K562 (cell line): ENCODE data around the gene LDLRAD3. TPM values are rescaled to one million over a fixed set of nuclear protein-coding genes. Genes with fewer than 3 reads are reported as not detected.

Experiments
- CEBPG ChIP-seq, 3 experiments: fragments of 200-800 bp in 1 of 3; sonication (Bioruptor generic) in 1 of 3; sonication (generic) in 1 of 3; formaldehyde crosslinking in 1 of 3; IDR thresholded peaks in 2 of 3; conservative IDR thresholded peaks in 1 of 3; 2 replicates each; pipeline versions ENCODE4 v1.6.1 to v1.8.0; 2016 to 2022; ENCODE audit warnings: missing compliant biosample characterization in 2 of 3, missing genetic modification characterization in 2 of 3, mild to moderate bottlenecking in 1 of 3, missing genetic modification reagents in 1 of 3
- CTBP1 ChIP-seq: fragments of 450-650 bp; IDR thresholded peaks from 2 replicates; pipeline ENCODE4 v1.6.1; 2016; ENCODE audit warnings: borderline replicate concordance
- FOSL1 ChIP-seq: fragments of 200-800 bp; sonication (Bioruptor generic); conservative IDR thresholded peaks from 2 replicates; pipeline ENCODE4 v1.6.1; 2016; ENCODE audit warnings: missing genetic modification characterization, missing compliant biosample characterization
- GABPA ChIP-seq: fragments of 200-800 bp; sonication (Bioruptor generic); conservative IDR thresholded peaks from 2 replicates; pipeline ENCODE4 v1.6.1; 2016; ENCODE audit warnings: low read depth, missing genetic modification characterization, missing compliant biosample characterization
- HCFC1 ChIP-seq: IDR thresholded peaks from 2 replicates; pipeline ENCODE4 v1.6.1; 2012; ENCODE audit warnings: low read depth, low read length, improper control_type of control experiment
- MCM2 ChIP-seq: fragments of 450-650 bp; IDR thresholded peaks from 2 replicates; pipeline ENCODE4 v1.6.1; 2017; ENCODE audit warnings: low read depth, mild to moderate bottlenecking
- MXD1 ChIP-seq: fragments of 250-450 bp; sonication (Bioruptor Pico); IDR thresholded peaks from 2 replicates; pipeline ENCODE4 v1.8.0; 2021; ENCODE audit warnings: borderline replicate concordance, mild to moderate bottlenecking, moderate library complexity; ENCODE audit not compliant: poor library complexity, severe bottlenecking
- NCOA4 ChIP-seq: fragments of 450-650 bp; IDR thresholded peaks from 2 replicates; pipeline ENCODE4 v1.6.1; 2018; ENCODE audit warnings: mild to moderate bottlenecking; ENCODE audit not compliant: partially characterized antibody
- NELFE ChIP-seq: IDR thresholded peaks from 2 replicates; pipeline ENCODE4 v1.6.1; 2011; ENCODE audit warnings: mild to moderate bottlenecking; ENCODE audit not compliant: insufficient read depth, insufficient read length
- NFATC3 ChIP-seq: fragments of 450-650 bp; IDR thresholded peaks from 2 replicates; pipeline ENCODE4 v1.6.1; 2017; ENCODE audit warnings: mild to moderate bottlenecking
- NFIC ChIP-seq: fragments of 450-650 bp; IDR thresholded peaks from 2 replicates; pipeline ENCODE4 v1.6.1; 2017; ENCODE audit warnings: mild to moderate bottlenecking, inconsistent platforms
- NFYB ChIP-seq: IDR thresholded peaks from 2 replicates; pipeline ENCODE4 v1.6.1; 2011; ENCODE audit warnings: mild to moderate bottlenecking, moderate library complexity; ENCODE audit not compliant: insufficient read length; ENCODE audit errors: extremely low read depth
- NR2C2 ChIP-seq, 2 experiments: fragments of 200-800 bp in 1 of 2; sonication (Bioruptor generic) in 1 of 2; sonication (generic) in 1 of 2; formaldehyde crosslinking in 1 of 2; IDR thresholded peaks; 2 replicates each; pipeline versions ENCODE4 v1.6.1 to v1.8.0; 2016 to 2022; ENCODE audit warnings: mild to moderate bottlenecking in 1 of 2, missing compliant biosample characterization in 1 of 2, missing genetic modification characterization in 1 of 2, missing genetic modification reagents in 1 of 2
- RAD21 ChIP-seq, 2 experiments: fragments of 250-450 bp in 1 of 2; fragments of 450-650 bp in 1 of 2; sonication (Bioruptor Pico) in 1 of 2; formaldehyde crosslinking in 1 of 2; IDR thresholded peaks in 1 of 2; conservative IDR thresholded peaks in 1 of 2; 2 replicates each; pipeline versions ENCODE4 v1.4.0 to v1.8.0; 2020 to 2022; ENCODE audit warnings: mild to moderate bottlenecking in 2 of 2, moderate library complexity in 1 of 2
- SP2 ChIP-seq: IDR thresholded peaks from 2 replicates; pipeline ENCODE4 v1.6.1; 2011; ENCODE audit warnings: mild to moderate bottlenecking, low read depth, low read length, moderate library complexity; ENCODE audit not compliant: poor library complexity, severe bottlenecking; ENCODE audit errors: extremely low read depth
- SRSF3 ChIP-seq: fragments of 200-400 bp; formaldehyde crosslinking; IDR thresholded peaks from 2 replicates; pipeline ENCODE4 v1.6.1; 2016; ENCODE audit warnings: mild to moderate bottlenecking, low read length, moderate library complexity; ENCODE audit not compliant: insufficient read depth
- SRSF7 ChIP-seq: fragments of 200-400 bp; formaldehyde crosslinking; optimal IDR thresholded peaks from 2 replicates; pipeline ENCODE3; 2017; ENCODE audit warnings: mild to moderate bottlenecking, low read depth, low read length
- TRIM24 ChIP-seq, 2 experiments: fragments of 450-650 bp; IDR thresholded peaks; 2 replicates each; pipeline ENCODE4 v1.6.1; 2016
- TSHZ1 ChIP-seq: fragments of 250-450 bp; sonication (Bioruptor Pico); IDR thresholded peaks from 2 replicates; pipeline ENCODE4 v1.4.0; 2020; ENCODE audit warnings: mild to moderate bottlenecking, moderate library complexity
- ZNF174 ChIP-seq: fragments of 250-450 bp; sonication (Bioruptor Pico); IDR thresholded peaks from 2 replicates; pipeline ENCODE4 v1.4.0; 2020; ENCODE audit warnings: mild to moderate bottlenecking
- ZNF3 ChIP-seq: fragments of 250-450 bp; sonication (Bioruptor Pico); IDR thresholded peaks from 2 replicates; pipeline ENCODE4 v1.5.0; 2021; ENCODE audit warnings: mild to moderate bottlenecking, moderate library complexity
- ZNF41 ChIP-seq: fragments of 250-450 bp; sonication (Bioruptor Pico); conservative IDR thresholded peaks from 2 replicates; pipeline ENCODE4 v1.4.0; 2020; ENCODE audit warnings: mild to moderate bottlenecking
- ZNF57 ChIP-seq: fragments of 450-650 bp; formaldehyde crosslinking; IDR thresholded peaks from 2 replicates; pipeline ENCODE4 v1.4.0; 2020; ENCODE audit warnings: mild to moderate bottlenecking, moderate library complexity
- ZNF695 ChIP-seq: fragments of 450-650 bp; formaldehyde crosslinking; IDR thresholded peaks from 2 replicates; pipeline ENCODE4 v1.4.0; 2020; ENCODE audit warnings: mild to moderate bottlenecking, moderate library complexity
- ZNF696 ChIP-seq: fragments of 250-450 bp; sonication (Bioruptor Pico); conservative IDR thresholded peaks from 2 replicates; pipeline ENCODE4 v1.4.0; 2020; ENCODE audit warnings: mild to moderate bottlenecking, moderate library complexity
- ZSCAN29 ChIP-seq: fragments of 450-650 bp; IDR thresholded peaks from 2 replicates; pipeline ENCODE4 v1.6.1; 2017
- polyA plus RNA-seq, 8 experiments: library from polyadenylated mRNA; depleted of rRNA in 4 of 8; stranded (reverse) in 5 of 8; unstranded in 3 of 8; fragments of >200 nt; fragmentation: Nextera tagmentation in 2 of 8; fragmentation: Illumina TruSeq in 1 of 8; extraction: Ambion mirVana in 2 of 8; extraction: Trizol in 1 of 8; gene quantifications; 2 replicates each; pipeline versions ENCODE4 v1.2.1 to v1.2.3, GENCODE V29; 2011 to 2014; ENCODE audit warnings: inconsistent platforms in 1 of 8, missing spikeins in 1 of 8
- total RNA-seq, 7 experiments: library from RNA; depleted of rRNA in 6 of 7; stranded (reverse); fragments of >200 nt in 6 of 7; fragmentation: Illumina TruSeq in 2 of 7; extraction: Trizol in 2 of 7; gene quantifications; 2 replicates each; pipeline versions ENCODE4 v1.2.1 to v1.2.3, GENCODE V29; 2011 to 2021; ENCODE audit warnings: low replicate concordance in 1 of 7

LDLRAD3 gene
- total and polyA plus RNA-seq, 9 of the 15 experiments (the other 6 are each of a cell fraction or from before 2014, with no cell fraction given) = 0.73 to 7.2 (median 3.5) TPM

- TF ChIP-seq MCM2 (no peak), NFIC (no peak), SRSF7 (no peak), TRIM24 (IDR thresholded peaks at IDR 0.05) (no peak), SP2 (no peak), FOSL1 (tag) (peak; percentile 58), NR2C2 (CRISPR knock-in tag; IDR thresholded peaks at IDR 0.05) (no peak), NR2C2 (tag; IDR thresholded peaks at IDR 0.05) (peak; percentile 22; the same call in 1 of the 2 replicates), NFYB (no peak), CTBP1 (peak; percentile 44; the same call in 1 of the 2 replicates), ZNF695 (CRISPR knock-in tag) (no peak), ZNF696 (CRISPR knock-in tag) (no peak), HCFC1 (no peak), ZNF41 (CRISPR knock-in tag) (no peak), ZNF3 (no peak), TSHZ1 (CRISPR knock-in tag) (no peak), MXD1 (CRISPR knock-in tag) (no peak), RAD21 (CRISPR knock-in tag; conservative IDR thresholded peaks at IDR 0.05 in 1 of 2, IDR thresholded peaks at IDR 0.05 in 1 of 2) (no peak), CEBPG (CRISPR knock-in tag; IDR thresholded peaks at IDR 0.05) (no peak), CEBPG (tag; conservative IDR thresholded peaks at IDR 0.05 in 1 of 2, IDR thresholded peaks at IDR 0.05 in 1 of 2) (no peak), NELFE (no peak), NFATC3 (no peak), ZSCAN29 (no peak), SRSF3 (no peak), GABPA (tag) (peak; percentile 59), ZNF174 (CRISPR knock-in tag) (no peak), ZNF57 (CRISPR knock-in tag) (no peak), NCOA4 (no peak)
These were observed 328.0 kb downstream of the LDLRAD3 start (continued) for GRCh38 chr11:36271794-36272407.
